Prostate gland (tissue), 2 donors: ENCODE results near the gene RALGPS1. TPM values are rescaled to one million over a fixed set of nuclear protein-coding genes. Genes with fewer than 3 reads are reported as not detected.

Experiments
- DNase-seq: peaks from one replicate; pipeline ENCODE4 v3.0.0-alpha.2; 2019; ENCODE audit warnings: low spot score
- H3K27ac ChIP-seq, 2 donors: fragments of 200-600 bp; sonication (generic); 2 replicates each; pipeline ENCODE4 v1.5.1; 2017 to 2019
- H3K27me3 ChIP-seq: fragments of 200-600 bp; sonication (generic); replicated peaks from 2 replicates; pipeline ENCODE4 v1.5.1; 2019; ENCODE audit not compliant: insufficient read depth
- H3K36me3 ChIP-seq, 2 donors: fragments of 200-600 bp; sonication (generic); 1 replicate in 1 of 2; 2 replicates in 1 of 2; pipeline versions ENCODE4 v1.5.1 to v1.8.1; 2017 to 2019
- H3K4me1 ChIP-seq: fragments of 200-600 bp; sonication (generic); replicated peaks from 2 replicates; pipeline ENCODE4 v1.5.1; 2019
- H3K4me3 ChIP-seq, 2 donors: fragments of 200-600 bp; sonication (generic); 2 replicates each; pipeline ENCODE4 v1.5.1; 2017 to 2019
- H3K9me3 ChIP-seq: fragments of 200-600 bp; sonication (generic); 2 replicates; pipeline ENCODE4 v1.5.1; 2017
- POLR2A ChIP-seq: fragments of 450-650 bp; IDR thresholded peaks from one replicate; pipeline ENCODE4 v1.6.1; 2016; ENCODE audit warnings: antibody characterized with exemption, mild to moderate bottlenecking
- POLR2AphosphoS5 ChIP-seq: sonication (generic); formaldehyde crosslinking; IDR thresholded peaks from one replicate; pipeline ENCODE4 v1.6.1; 2017; ENCODE audit warnings: antibody characterized with exemption
- WGBS: methylation state at CpG from one replicate; pipeline ENCODE4 v1.1.5; 2018; 5-methylcytosine and 5-hydroxymethylcytosine counted together
- intact Hi-C: fragments of 100-400 bp; cut with DNase I; formaldehyde crosslinking; loops from one replicate; pipeline ENCODE4 v1.14.2; 2022
- total RNA-seq, 2 donors: library from RNA; depleted of rRNA; stranded (reverse); fragments of >200 nt; gene quantifications; one replicate each; pipeline ENCODE4 v1.1.0, GENCODE V29; 2016
- TF ChIP-seq, protein P1 (sequence below), 4 experiments: fragments of 200-600 bp in 2 of 4; fragments of 450-650 bp in 2 of 4; sonication (generic) in 2 of 4; IDR thresholded peaks; 1 replicate in 3 of 4; 2 replicates in 1 of 4; pipeline ENCODE4 v1.5.1; 2016 to 2019; ENCODE audit warnings: antibody characterized with exemption in 4 of 4, mild to moderate bottlenecking in 2 of 4, moderate library complexity in 2 of 4

The RALGPS1 gene
- total RNA-seq, 2 donors from 2014 or later, result 14.7 to 20.7 TPM

DNA sequence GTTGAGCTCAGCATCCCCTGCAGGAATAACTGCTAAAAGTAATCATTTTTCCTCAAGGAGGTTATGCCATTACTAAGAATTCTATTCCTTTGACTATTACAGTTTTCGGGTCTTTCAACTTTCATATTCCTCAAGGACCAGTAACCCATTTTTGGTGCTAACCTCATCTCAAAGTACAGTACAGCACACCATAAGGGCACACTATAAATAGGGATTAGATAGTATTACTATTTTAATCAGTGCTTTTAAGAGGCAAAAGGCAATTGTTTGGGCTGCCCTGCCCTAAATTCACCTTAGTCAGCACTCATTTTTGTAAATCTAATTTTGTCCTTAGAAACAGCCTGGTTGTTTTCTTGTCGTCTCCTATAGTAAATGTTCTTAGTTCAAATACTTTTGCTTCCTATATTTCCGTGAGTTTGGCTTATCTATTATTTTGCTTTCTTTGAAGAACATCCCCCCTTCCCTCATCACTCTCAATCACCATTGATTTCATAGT lies 336.4 kb downstream of the RALGPS1 start:
- no peak for DNase-seq
- H3K9me3 ChIP-seq, result no peaks in the 10 kb centered on the region
- no peak overlapping the region for H3K4me3 ChIP-seq
- 97% methylated on average over 3 of the region's 3 CpGs for WGBS
- H3K27ac ChIP-seq, result no peak overlapping the region
- no peaks in the 10 kb centered on the region for H3K27me3 ChIP-seq
- H3K36me3 ChIP-seq, result no peaks in the 10 kb centered on the region
- H3K4me1 ChIP-seq, result no peaks in the 10 kb centered on the region
- TF ChIP-seq POLR2AphosphoS5 (no peak), POLR2A (no peak)
- TF ChIP-seq, protein P1, sequence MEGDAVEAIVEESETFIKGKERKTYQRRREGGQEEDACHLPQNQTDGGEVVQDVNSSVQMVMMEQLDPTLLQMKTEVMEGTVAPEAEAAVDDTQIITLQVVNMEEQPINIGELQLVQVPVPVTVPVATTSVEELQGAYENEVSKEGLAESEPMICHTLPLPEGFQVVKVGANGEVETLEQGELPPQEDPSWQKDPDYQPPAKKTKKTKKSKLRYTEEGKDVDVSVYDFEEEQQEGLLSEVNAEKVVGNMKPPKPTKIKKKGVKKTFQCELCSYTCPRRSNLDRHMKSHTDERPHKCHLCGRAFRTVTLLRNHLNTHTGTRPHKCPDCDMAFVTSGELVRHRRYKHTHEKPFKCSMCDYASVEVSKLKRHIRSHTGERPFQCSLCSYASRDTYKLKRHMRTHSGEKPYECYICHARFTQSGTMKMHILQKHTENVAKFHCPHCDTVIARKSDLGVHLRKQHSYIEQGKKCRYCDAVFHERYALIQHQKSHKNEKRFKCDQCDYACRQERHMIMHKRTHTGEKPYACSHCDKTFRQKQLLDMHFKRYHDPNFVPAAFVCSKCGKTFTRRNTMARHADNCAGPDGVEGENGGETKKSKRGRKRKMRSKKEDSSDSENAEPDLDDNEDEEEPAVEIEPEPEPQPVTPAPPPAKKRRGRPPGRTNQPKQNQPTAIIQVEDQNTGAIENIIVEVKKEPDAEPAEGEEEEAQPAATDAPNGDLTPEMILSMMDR (IDR thresholded peaks at IDR 0.05), result no peak
- intact Hi-C loops, result no loop called here

DNA sequence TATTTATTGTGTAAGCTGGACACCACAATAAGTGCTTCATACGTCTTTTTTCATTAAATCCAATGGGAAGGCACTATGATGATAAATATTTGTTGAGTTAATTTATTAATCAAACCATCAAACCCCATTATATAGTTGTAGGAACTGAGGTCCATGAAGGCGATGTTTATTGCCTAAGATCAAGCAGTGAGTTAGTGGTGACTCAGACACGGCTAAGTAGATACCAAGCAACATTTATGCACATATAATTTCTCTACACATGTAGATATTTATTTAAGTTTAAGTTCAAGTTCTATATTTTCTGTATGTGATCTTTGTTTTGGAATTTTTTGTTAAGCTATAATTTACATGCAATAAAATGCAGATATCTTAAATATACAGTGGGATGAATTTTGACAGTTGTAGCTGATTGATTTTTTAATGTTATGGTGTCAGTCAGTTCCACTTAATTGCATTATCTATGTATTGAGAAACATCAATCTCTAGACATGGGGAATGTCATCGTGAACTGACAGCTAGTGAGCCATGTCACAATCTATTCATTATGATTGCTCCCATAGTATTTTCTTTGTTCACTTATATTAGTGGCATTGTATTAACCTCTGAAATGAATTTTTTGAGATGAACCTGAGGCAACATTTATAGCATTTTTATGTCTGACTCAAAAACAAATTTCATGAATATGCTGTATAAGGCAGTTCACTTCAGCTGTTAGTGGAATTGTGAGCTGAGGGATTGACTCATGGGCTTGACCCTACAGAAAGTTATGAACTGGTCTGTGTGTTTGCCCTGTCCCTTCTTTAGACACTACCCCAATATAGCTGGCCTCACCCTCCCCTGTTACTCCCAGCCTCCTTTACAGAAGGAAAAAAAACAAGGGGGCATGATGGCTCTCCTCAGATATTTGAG lies 338.1 kb downstream of the RALGPS1 start:
- Histone ChIP-seq H3K4me3 (no peak overlapping the region), H3K27me3 (no peaks in the 10 kb centered on the region), H3K27ac (no peak overlapping the region), H3K4me1 (no peaks in the 10 kb centered on the region), H3K9me3 (no peaks in the 10 kb centered on the region), H3K36me3 (no peaks in the 10 kb centered on the region)
- WGBS, result 94% methylated on average over 4 of the region's 4 CpGs
- DNase-seq, result no peak
- no peak for TF ChIP-seq POLR2AphosphoS5
- TF ChIP-seq, protein P1 (IDR thresholded peaks at IDR 0.05), result no peak
- no peak for TF ChIP-seq POLR2A
- intact Hi-C loops, result no loop called here

DNA sequence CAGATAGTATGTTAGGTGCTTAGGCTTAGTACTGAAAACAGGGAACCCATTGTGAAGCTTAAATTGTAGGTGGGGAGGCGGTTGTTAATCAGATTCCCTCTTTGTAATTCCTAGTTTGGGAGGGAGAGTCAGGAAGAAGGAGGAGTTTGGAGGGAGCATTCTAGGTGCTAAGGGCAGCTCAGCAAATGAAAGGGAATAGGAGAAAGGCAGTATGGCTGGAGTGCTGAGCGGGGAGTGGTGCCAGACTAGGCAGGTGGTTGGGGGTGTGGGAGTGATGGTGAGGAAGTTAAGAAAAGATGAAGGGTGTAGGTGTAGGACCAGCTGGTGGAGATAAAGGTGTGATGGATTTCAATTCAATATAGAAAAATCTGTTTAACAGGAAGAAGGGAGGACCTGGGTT lies 338.9 kb downstream of the RALGPS1 start:
- Histone ChIP-seq H3K4me1 (no peaks in the 10 kb centered on the region), H3K36me3 (no peaks in the 10 kb centered on the region), H3K9me3 (no peaks in the 10 kb centered on the region), H3K4me3 (no peak overlapping the region), H3K27me3 (no peaks in the 10 kb centered on the region), H3K27ac (no peak overlapping the region)
- intact Hi-C loops, result no loop called here
- WGBS, result 96% methylated on average over 2 of the region's 2 CpGs
- TF ChIP-seq, protein P1 (IDR thresholded peaks at IDR 0.05), result no peak
- TF ChIP-seq POLR2A (no peak), POLR2AphosphoS5 (no peak)
- DNase-seq, result no peak

DNA sequence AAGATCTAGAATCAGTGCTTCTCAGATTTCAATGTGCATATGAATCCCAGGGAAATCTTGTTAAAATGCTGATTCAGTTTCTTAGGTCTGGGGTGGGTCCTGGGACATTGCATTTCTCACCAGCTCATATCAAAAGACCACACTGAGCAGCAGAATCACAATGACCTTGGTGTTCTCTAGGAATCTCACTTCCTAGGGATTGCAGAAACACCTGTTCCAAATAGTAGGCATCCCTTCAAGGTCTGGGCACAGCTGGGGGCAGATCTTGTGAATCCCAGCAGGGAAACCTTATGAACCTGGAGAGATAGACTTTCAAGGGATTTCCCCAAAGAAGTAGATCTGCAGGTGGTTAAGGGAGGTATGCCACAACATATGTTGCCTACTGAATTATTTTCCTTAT lies 341.1 kb downstream of the RALGPS1 start:
- intact Hi-C loops, result no loop called here

More for the DNA sequence above, 341.1 kb downstream of the RALGPS1 start:
- no peak for TF ChIP-seq POLR2AphosphoS5
- no peak for TF ChIP-seq POLR2A
- TF ChIP-seq, protein P1 (IDR thresholded peaks at IDR 0.05), result no peak
- Histone ChIP-seq H3K9me3 (no peaks in the 10 kb centered on the region), H3K36me3 (no peaks in the 10 kb centered on the region), H3K4me3 (no peak overlapping the region), H3K4me1 (no peaks in the 10 kb centered on the region), H3K27ac (no peak overlapping the region), H3K27me3 (no peaks in the 10 kb centered on the region)
- DNase-seq, result no peak
